ENCODE measurements around the gene CCDC85B.

Gene CCDC85B

DNA sequence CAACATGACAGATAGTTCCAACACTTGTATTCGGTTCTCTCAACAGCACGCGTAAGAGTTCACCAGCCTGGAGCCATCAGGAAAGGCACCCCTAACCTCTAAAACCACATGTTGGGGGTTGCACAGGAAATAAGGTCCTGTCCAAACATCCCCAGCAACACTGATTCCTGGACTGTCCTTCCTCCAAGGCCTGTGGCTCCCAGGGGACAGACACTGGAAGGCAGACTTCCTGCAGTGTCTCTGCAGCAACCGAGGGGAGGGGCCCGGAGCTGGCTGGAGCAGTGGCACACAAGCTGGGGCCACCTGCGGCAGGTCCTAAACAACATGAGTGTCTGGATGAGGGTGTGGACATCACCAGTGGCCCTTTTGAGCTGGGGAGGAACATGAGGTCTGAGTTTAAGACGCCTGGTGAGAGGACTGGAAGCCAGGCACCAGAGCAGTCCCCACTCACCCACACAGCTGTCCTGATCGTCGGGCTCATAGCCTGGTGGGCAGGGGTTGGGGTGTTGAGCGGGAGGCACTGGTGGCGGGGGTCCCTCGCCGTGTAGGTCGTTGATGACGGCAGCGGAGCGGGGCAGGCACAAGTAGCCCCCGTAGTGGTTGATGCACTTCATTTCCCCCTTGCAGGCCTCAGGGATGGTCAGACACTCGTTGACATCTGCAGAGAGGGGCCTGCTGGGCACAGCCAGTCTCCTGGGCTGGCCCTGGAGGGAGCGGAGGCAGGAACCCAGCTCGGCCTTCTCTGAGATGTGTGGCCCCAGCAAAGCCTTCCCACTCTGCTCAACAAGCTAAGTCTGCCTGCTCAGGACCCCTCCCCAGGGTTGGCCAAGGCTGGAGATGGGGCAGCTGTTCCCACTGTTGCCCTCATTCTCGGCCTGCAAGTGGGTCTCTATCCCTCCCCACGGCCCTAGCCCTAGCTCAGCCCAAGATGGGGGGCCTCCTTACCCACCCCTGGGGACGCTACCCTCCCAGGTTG lies 19.5 kb upstream of the CCDC85B start:
- TF ChIP-seq, protein P1, sequence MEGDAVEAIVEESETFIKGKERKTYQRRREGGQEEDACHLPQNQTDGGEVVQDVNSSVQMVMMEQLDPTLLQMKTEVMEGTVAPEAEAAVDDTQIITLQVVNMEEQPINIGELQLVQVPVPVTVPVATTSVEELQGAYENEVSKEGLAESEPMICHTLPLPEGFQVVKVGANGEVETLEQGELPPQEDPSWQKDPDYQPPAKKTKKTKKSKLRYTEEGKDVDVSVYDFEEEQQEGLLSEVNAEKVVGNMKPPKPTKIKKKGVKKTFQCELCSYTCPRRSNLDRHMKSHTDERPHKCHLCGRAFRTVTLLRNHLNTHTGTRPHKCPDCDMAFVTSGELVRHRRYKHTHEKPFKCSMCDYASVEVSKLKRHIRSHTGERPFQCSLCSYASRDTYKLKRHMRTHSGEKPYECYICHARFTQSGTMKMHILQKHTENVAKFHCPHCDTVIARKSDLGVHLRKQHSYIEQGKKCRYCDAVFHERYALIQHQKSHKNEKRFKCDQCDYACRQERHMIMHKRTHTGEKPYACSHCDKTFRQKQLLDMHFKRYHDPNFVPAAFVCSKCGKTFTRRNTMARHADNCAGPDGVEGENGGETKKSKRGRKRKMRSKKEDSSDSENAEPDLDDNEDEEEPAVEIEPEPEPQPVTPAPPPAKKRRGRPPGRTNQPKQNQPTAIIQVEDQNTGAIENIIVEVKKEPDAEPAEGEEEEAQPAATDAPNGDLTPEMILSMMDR (IDR thresholded peaks at IDR 0.05; ENCODE audit: low read depth, low read length, missing control alignments) = no peak
- H3K4me3 ChIP-seq (replicated peaks; ENCODE audit: low read depth, low read length) = peak overlapping the region; percentile 62
- DNase-seq (ENCODE audit: extremely low read depth, low read depth) = no peak

DNA sequence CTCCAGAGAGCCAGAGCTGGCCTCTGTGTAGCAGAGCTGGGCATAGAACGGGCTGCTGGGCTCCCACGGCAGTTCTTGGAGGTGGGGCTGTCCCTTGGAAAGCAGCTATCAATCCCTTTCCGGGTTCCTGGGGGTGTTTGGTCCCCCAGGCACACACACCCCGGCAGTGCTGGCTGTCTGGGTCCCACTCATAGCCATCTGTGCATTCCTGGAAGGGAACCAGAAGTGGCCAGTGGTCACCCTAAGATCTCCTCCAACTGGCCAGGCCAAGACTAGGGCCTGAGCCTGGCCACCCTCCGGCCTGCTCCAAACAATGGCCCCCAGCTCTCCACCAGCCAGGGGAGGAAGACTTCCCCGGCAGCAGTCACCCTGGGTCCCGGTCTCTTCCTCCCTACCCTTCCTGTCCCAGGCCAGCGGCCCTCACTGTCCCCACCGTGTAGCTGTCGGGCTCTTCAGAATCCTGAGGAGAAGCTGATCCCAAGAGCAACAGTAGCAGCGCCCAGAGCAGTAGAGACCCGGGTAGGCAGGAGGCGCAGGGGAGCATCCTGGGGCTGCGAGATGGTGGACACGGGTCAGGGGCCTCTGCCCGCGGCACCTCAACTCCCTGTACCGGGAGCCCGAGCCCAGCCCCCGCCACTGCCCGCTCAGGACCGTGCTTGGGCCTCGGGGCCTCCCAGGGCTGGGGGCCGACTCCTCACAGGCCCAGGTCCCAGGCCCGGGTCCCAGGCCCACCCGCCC lies 18.5 kb upstream of the CCDC85B start:
- peak overlapping the region; percentile 62 for H3K4me3 ChIP-seq (replicated peaks; ENCODE audit: low read depth, low read length)

GRCh38 chr11:65872586-65873317 lies 17.7 kb upstream of the CCDC85B start, which contains the start of gene EFEMP2:
TSS of gene EFEMP2 (minus strand) at chr11:65872800. CDS start at chr11:65872354, 446 bp downstream.
- DNase-seq (ENCODE audit: extremely low read depth, low read depth) = no peak
- peak within 1 kb of the TSS; percentile 62 for H3K4me3 ChIP-seq (replicated peaks; ENCODE audit: low read depth, low read length)
- TF ChIP-seq, protein P1 (IDR thresholded peaks at IDR 0.05; ENCODE audit: low read depth, low read length, missing control alignments) = no peak

More for the DNA sequence above, 18.5 kb upstream of the CCDC85B start:
- TF ChIP-seq, protein P1 (IDR thresholded peaks at IDR 0.05; ENCODE audit: low read depth, low read length, missing control alignments) = peak; percentile 7
- DNase-seq (ENCODE audit: extremely low read depth, low read depth) = no peak

DNA sequence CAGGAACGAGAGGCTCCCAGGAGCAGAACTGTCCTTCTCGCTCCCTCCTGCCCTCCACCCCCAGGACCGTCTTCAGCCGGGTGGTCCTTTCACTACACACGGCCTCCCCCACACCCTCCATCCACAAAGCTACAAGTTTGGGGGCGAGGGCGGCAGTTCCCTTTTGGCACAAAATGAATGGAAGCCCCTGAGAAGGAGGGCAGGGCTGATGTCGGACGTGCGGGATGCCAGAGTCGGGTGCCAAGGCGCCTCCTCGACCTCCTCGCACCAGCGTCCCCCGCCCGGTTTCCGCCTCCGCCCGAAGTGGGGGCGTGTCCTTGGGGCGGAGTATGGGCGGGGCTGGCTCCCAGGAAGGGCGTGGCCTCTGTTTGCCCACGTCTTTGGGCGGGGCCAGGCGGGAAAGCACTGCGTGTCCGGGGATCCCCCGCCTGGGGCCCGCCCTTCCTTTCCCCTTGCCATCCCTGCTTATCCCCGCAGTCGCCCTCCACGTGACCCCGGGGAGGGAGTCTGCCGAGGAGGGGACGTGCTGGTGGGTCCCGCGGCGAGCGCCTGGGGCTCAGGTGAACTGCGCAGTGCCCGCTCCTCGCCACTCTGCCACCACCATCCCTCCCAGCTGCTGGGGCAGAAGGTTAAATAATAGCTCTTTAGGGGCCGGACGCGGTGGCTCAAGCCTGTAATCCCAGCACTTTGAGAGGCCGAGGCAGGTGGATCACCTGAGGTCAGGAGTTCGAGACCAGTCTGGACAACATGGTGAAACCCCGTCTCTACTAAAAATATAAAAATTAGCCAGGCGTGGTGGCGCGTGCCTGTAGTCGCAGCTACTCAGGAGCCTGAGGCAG lies 16.9 kb upstream of the CCDC85B start:
- peak overlapping the region; percentile 62 for H3K4me3 ChIP-seq (replicated peaks; ENCODE audit: low read depth, low read length)
- TF ChIP-seq, protein P1 (IDR thresholded peaks at IDR 0.05; ENCODE audit: low read depth, low read length, missing control alignments) = no peak
- DNase-seq (ENCODE audit: extremely low read depth, low read depth) = peak; percentile 68

- H3K4me3 ChIP-seq (replicated peaks; ENCODE audit: low read depth, low read length) = no peak within 1 kb of the TSS
- TF ChIP-seq, protein P1 (IDR thresholded peaks at IDR 0.05; ENCODE audit: low read depth, low read length, missing control alignments) = no peak
These were observed 10.9 kb upstream of the CCDC85B start, which contains the start of gene CTSW for GRCh38 chr11:65879617-65880016. TSS of gene CTSW (plus strand) at chr11:65879837. CDS start at chr11:65879855, 18 bp downstream.

More at GRCh38 chr11:65879617-65880016, 10.9 kb upstream of the CCDC85B start, which contains the start of gene CTSW:
- no peak for DNase-seq (ENCODE audit: extremely low read depth, low read depth)

Data from HFF-Myc (cell line).